NT2/D1 (cell line): Measurements from ENCODE around the gene ZMAT5.

ENCODE experiments used
- YY1 ChIP-seq: IDR thresholded peaks from 2 replicates; pipeline ENCODE4 v1.6.1; 2011; ENCODE audit not compliant: insufficient read length, insufficient read depth
- ZNF274 ChIP-seq: IDR thresholded peaks from 2 replicates; pipeline ENCODE4 v1.6.1; 2011; ENCODE audit warnings: mild to moderate bottlenecking, low read depth, low read length

- TF ChIP-seq ZNF274 (no peak), YY1 (no peak)
Measured at GRCh38 chr22:29798318-29798717, 31.5 kb upstream of the ZMAT5 start.
